ENCODE measurements around the gene CACNB1. TPM values are rescaled to one million over a fixed set of nuclear protein-coding genes. Genes with fewer than 3 reads are reported as not detected.

The CACNB1 gene
- total and polyA plus RNA-seq, 2 experiments from 2014 or later, result 1.9 to 4.2 TPM

DNA sequence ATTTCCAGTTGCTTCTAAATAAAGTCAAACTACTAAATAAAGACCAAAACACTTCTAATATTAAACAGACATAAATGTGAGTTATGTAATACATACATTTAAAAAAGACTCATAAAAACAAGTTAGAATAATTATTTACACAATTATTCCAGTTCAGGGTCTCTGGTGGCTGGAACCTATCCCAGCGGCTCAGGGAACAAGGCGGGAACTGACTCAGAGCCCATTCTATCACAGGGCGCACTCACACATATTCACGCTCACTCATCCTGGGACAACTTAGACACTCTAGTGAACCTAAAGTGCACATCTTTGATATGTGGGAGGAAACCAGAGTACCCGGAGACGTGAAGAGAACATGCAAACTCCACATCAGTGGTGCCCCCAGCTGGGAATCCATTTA is 71.0 kb downstream of the CACNB1 start:
- Histone ChIP-seq H3K9me2 (replicated peaks; ENCODE audit: insufficient read depth) (no peaks in the 10 kb centered on the region), H3K4me3 (no peak overlapping the region), H4K20me1 (ENCODE audit: insufficient read depth, poor library complexity, severe bottlenecking) (no peaks in the 10 kb centered on the region), H3K4me2 (no peak overlapping the region), H3K9me3 (ENCODE audit: low read depth) (no peaks in the 10 kb centered on the region), H3K36me3 (replicated peaks; ENCODE audit: insufficient read depth, low read depth) (no peaks in the 10 kb centered on the region), H3K27me3 (no peaks in the 10 kb centered on the region), H3K79me2 (no peaks in the 10 kb centered on the region), H3K27ac (no peak overlapping the region), H2AFZ (no peak overlapping the region), H3K4me1 (ENCODE audit: insufficient read depth) (no peaks in the 10 kb centered on the region)
- TF ChIP-seq EZH2 (IDR thresholded peaks at IDR 0.05; ENCODE audit: borderline replicate concordance) (no peak), EZH2phosphoT487 (IDR thresholded peaks at IDR 0.05; ENCODE audit: low read depth, severe bottlenecking, unreplicated experiment) (no peak)
- TF ChIP-seq, protein P1, sequence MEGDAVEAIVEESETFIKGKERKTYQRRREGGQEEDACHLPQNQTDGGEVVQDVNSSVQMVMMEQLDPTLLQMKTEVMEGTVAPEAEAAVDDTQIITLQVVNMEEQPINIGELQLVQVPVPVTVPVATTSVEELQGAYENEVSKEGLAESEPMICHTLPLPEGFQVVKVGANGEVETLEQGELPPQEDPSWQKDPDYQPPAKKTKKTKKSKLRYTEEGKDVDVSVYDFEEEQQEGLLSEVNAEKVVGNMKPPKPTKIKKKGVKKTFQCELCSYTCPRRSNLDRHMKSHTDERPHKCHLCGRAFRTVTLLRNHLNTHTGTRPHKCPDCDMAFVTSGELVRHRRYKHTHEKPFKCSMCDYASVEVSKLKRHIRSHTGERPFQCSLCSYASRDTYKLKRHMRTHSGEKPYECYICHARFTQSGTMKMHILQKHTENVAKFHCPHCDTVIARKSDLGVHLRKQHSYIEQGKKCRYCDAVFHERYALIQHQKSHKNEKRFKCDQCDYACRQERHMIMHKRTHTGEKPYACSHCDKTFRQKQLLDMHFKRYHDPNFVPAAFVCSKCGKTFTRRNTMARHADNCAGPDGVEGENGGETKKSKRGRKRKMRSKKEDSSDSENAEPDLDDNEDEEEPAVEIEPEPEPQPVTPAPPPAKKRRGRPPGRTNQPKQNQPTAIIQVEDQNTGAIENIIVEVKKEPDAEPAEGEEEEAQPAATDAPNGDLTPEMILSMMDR (IDR thresholded peaks at IDR 0.05; ENCODE audit: poor library complexity), result no peak
- WGBS (ENCODE audit: low lambda C conversion rate, missing lambda C conversion rate), result 70% methylated on average over 6 of the region's 6 CpGs
- DNase-seq (ENCODE audit: low spot score), result no peak

DNA sequence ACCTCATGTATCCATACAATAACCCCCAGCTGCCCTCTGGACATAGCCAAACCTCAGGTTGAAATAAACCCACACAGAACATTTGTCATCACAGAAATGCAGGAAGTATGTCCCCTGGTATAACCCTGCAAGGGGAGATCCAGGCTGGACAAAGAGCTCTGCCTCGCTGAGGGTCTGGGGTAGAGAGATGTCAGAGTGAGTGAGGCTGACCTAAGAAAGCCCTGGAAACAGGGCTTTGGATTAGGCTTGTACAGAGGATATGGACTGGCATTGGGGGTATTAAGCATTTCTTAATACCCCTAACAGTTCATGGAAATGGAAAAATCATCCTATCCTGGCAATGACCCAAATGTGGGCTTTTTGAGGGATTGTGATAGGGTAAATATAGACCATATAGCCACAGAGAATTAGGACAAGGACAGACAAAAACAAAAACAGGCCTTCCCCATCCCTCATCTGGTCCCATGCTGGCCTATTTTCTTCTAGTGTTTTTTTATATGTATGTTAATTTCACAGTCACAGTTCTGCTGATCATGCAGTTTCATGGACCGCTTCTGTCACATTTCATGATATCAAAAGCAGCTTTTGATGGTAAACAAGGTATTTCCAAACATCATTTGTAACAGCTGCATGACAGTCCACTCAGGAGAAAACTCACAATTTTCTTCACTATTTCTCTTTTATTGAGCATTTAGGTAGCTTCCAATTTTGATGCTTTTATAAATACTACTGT is 72.2 kb downstream of the CACNB1 start:
- WGBS (ENCODE audit: low lambda C conversion rate, missing lambda C conversion rate), result 88% methylated on average over 2 of the region's 2 CpGs
- H3K4me1 ChIP-seq (ENCODE audit: insufficient read depth), result no peaks in the 10 kb centered on the region

DNA sequence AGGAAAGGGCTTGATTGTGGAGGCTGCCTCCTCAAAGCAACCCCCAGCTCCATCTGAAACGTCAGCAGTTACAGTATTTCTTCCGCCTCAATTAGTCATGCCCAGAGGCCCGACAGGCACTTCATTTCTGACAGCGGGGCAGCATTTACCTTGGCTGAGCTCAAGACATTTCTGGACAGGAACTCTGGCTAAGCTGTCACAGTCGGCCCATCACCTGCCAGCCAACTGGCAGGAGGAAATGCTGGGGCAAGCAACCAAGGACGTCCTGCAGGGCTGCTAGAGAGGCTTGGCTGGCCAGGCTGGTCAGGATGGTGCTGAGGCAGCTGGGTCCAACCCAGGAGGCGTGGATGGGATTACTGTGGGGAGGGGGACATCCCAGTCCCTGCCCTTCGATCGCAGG is 73.8 kb downstream of the CACNB1 start:
- Histone ChIP-seq H4K20me1 (ENCODE audit: insufficient read depth, poor library complexity, severe bottlenecking) (no peaks in the 10 kb centered on the region), H3K4me1 (ENCODE audit: insufficient read depth) (no peaks in the 10 kb centered on the region), H3K4me2 (no peak overlapping the region), H3K27ac (no peak overlapping the region), H3K4me3 (no peak overlapping the region), H3K9me2 (replicated peaks; ENCODE audit: insufficient read depth) (no peaks in the 10 kb centered on the region), H3K9me3 (ENCODE audit: low read depth) (no peaks in the 10 kb centered on the region), H3K79me2 (no peaks in the 10 kb centered on the region), H3K36me3 (replicated peaks; ENCODE audit: insufficient read depth, low read depth) (no peaks in the 10 kb centered on the region), H3K27me3 (no peaks in the 10 kb centered on the region), H2AFZ (no peak overlapping the region)
- no peak for DNase-seq (ENCODE audit: low spot score)
- 80% methylated on average over 9 of the region's 9 CpGs for WGBS (ENCODE audit: low lambda C conversion rate, missing lambda C conversion rate)
- no peak for TF ChIP-seq EZH2 (IDR thresholded peaks at IDR 0.05; ENCODE audit: borderline replicate concordance)
- no peak for TF ChIP-seq EZH2phosphoT487 (IDR thresholded peaks at IDR 0.05; ENCODE audit: low read depth, severe bottlenecking, unreplicated experiment)
- TF ChIP-seq, protein P1 (IDR thresholded peaks at IDR 0.05; ENCODE audit: poor library complexity), result no peak

More for the DNA sequence above, 72.2 kb downstream of the CACNB1 start:
- H3K27ac ChIP-seq, result no peak overlapping the region
- TF ChIP-seq, protein P1 (IDR thresholded peaks at IDR 0.05; ENCODE audit: poor library complexity), result no peak
- TF ChIP-seq EZH2phosphoT487 (IDR thresholded peaks at IDR 0.05; ENCODE audit: low read depth, severe bottlenecking, unreplicated experiment) (no peak), EZH2 (IDR thresholded peaks at IDR 0.05; ENCODE audit: borderline replicate concordance) (no peak)
- H2AFZ ChIP-seq, result no peak overlapping the region
- no peak for DNase-seq (ENCODE audit: low spot score)
- H3K36me3 ChIP-seq (replicated peaks; ENCODE audit: insufficient read depth, low read depth), result no peaks in the 10 kb centered on the region
- no peaks in the 10 kb centered on the region for H3K27me3 ChIP-seq
- H3K4me2 ChIP-seq, result no peak overlapping the region
- no peak overlapping the region for H3K4me3 ChIP-seq
- H4K20me1 ChIP-seq (ENCODE audit: insufficient read depth, poor library complexity, severe bottlenecking), result no peaks in the 10 kb centered on the region
- H3K9me3 ChIP-seq (ENCODE audit: low read depth), result no peaks in the 10 kb centered on the region
- no peaks in the 10 kb centered on the region for H3K9me2 ChIP-seq (replicated peaks; ENCODE audit: insufficient read depth)
- H3K79me2 ChIP-seq, result no peaks in the 10 kb centered on the region

Other genes starting within 250 kb of the CACNB1 start
- gene FBXO47, start 230.3 kb downstream of the CACNB1 start, total RNA-seq, result not detected in 2 replicates
- not detected in 2 replicates for gene FBXO47, start 230.3 kb downstream of the CACNB1 start, polyA plus RNA-seq
- gene PLXDC1, start 46.0 kb downstream of the CACNB1 start, total RNA-seq, result 4.1 and 8.6 TPM in 2 replicates
- 3.9 and 4.1 TPM in 2 replicates for gene PLXDC1, start 46.0 kb downstream of the CACNB1 start, polyA plus RNA-seq
- not detected in 2 replicates for gene ARL5C, start 31.5 kb downstream of the CACNB1 start, total RNA-seq
- gene ARL5C, start 31.5 kb downstream of the CACNB1 start, polyA plus RNA-seq, result not detected in 2 replicates
- 1,924 and 2,459 TPM in 2 replicates for gene RPL19, start 2.6 kb upstream of the CACNB1 start, total RNA-seq
- gene RPL19, start 2.6 kb upstream of the CACNB1 start, polyA plus RNA-seq, result 806 and 874 TPM in 2 replicates
- gene STAC2, start 28.3 kb upstream of the CACNB1 start, total RNA-seq, result not detected in 2 replicates
- 0.06 and 0.31 TPM in 2 replicates for gene STAC2, start 28.3 kb upstream of the CACNB1 start, polyA plus RNA-seq
- 11.2 and 11.6 TPM in 2 replicates for gene FBXL20, start 204.0 kb upstream of the CACNB1 start, total RNA-seq
- gene FBXL20, start 204.0 kb upstream of the CACNB1 start, polyA plus RNA-seq, result 2.7 and 8.0 TPM in 2 replicates

All from hepatocyte (in vitro differentiated cells).